Panc1 (cell line): Measurements from ENCODE around the gene UPP1.

Source experiments
- CTCF ChIP-seq: fragments of 450-650 bp; IDR thresholded peaks from 2 replicates; pipeline ENCODE4 v1.5.1; 2017; ENCODE audit warnings: mild to moderate bottlenecking
- SIN3A ChIP-seq: IDR thresholded peaks from 2 replicates; pipeline ENCODE4 v1.6.1; 2012; ENCODE audit warnings: low read depth, mild to moderate bottlenecking, low read length, moderate library complexity, borderline replicate concordance; ENCODE audit not compliant: insufficient read depth

- TF ChIP-seq CTCF (no peak), SIN3A (peak; percentile 27)
Observed at GRCh38 chr7:48089046-48090003, at the start of gene UPP1.
